ENCODE data around the gene MSMO1.
A peak's percentile ranks its signal among the peaks of the same experiment; 100 is the strongest.

MSMO1 gene

DNA sequence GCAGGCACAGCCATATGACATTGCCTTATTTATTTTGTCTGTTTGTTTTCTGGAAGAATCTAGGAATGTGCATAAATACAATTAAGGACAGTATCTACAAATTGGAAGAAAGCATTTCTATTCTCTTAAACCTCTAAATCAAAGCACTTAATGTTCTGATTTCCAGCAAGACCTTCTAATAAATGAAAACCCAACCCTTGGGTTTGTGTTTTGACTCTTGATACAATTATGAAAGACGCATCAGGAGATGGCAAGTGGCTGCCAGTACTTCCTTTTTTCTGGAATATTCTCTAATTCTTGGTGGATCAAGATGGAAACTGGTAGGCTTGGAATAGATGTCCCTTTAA is 50.9 kb downstream of the MSMO1 start:
- TF ChIP-seq YY1 (IDR thresholded peaks at IDR 0.05; ENCODE audit: low read depth), result no peak
- no peak for TF ChIP-seq EP300 (IDR thresholded peaks at IDR 0.05; ENCODE audit: borderline replicate concordance)
- no peak for TF ChIP-seq NFIC (IDR thresholded peaks at IDR 0.05)
- no peak for TF ChIP-seq CEBPB (IDR thresholded peaks at IDR 0.05)
- TF ChIP-seq EGR1 (IDR thresholded peaks at IDR 0.05), result no peak
- no peak for TF ChIP-seq ZBTB7A (IDR thresholded peaks at IDR 0.05; ENCODE audit: low read depth)
- no peak for TF ChIP-seq RAD21 (IDR thresholded peaks at IDR 0.05; ENCODE audit: low read depth)
- TF ChIP-seq TCF12 (IDR thresholded peaks at IDR 0.05; ENCODE audit: low read depth), result no peak
- TF ChIP-seq, protein P1, sequence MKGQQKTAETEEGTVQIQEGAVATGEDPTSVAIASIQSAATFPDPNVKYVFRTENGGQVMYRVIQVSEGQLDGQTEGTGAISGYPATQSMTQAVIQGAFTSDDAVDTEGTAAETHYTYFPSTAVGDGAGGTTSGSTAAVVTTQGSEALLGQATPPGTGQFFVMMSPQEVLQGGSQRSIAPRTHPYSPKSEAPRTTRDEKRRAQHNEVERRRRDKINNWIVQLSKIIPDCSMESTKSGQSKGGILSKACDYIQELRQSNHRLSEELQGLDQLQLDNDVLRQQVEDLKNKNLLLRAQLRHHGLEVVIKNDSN (IDR thresholded peaks at IDR 0.05), result no peak
- no peak for TF ChIP-seq CREB1 (IDR thresholded peaks at IDR 0.05; ENCODE audit: low read depth)
- TF ChIP-seq TEAD4 (IDR thresholded peaks at IDR 0.05), result no peak
- TF ChIP-seq, protein P2, sequence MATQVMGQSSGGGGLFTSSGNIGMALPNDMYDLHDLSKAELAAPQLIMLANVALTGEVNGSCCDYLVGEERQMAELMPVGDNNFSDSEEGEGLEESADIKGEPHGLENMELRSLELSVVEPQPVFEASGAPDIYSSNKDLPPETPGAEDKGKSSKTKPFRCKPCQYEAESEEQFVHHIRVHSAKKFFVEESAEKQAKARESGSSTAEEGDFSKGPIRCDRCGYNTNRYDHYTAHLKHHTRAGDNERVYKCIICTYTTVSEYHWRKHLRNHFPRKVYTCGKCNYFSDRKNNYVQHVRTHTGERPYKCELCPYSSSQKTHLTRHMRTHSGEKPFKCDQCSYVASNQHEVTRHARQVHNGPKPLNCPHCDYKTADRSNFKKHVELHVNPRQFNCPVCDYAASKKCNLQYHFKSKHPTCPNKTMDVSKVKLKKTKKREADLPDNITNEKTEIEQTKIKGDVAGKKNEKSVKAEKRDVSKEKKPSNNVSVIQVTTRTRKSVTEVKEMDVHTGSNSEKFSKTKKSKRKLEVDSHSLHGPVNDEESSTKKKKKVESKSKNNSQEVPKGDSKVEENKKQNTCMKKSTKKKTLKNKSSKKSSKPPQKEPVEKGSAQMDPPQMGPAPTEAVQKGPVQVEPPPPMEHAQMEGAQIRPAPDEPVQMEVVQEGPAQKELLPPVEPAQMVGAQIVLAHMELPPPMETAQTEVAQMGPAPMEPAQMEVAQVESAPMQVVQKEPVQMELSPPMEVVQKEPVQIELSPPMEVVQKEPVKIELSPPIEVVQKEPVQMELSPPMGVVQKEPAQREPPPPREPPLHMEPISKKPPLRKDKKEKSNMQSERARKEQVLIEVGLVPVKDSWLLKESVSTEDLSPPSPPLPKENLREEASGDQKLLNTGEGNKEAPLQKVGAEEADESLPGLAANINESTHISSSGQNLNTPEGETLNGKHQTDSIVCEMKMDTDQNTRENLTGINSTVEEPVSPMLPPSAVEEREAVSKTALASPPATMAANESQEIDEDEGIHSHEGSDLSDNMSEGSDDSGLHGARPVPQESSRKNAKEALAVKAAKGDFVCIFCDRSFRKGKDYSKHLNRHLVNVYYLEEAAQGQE (IDR thresholded peaks at IDR 0.05; ENCODE audit: low read depth), result no peak
- no peak for TF ChIP-seq TAF1 (IDR thresholded peaks at IDR 0.05; ENCODE audit: low read depth)

DNA sequence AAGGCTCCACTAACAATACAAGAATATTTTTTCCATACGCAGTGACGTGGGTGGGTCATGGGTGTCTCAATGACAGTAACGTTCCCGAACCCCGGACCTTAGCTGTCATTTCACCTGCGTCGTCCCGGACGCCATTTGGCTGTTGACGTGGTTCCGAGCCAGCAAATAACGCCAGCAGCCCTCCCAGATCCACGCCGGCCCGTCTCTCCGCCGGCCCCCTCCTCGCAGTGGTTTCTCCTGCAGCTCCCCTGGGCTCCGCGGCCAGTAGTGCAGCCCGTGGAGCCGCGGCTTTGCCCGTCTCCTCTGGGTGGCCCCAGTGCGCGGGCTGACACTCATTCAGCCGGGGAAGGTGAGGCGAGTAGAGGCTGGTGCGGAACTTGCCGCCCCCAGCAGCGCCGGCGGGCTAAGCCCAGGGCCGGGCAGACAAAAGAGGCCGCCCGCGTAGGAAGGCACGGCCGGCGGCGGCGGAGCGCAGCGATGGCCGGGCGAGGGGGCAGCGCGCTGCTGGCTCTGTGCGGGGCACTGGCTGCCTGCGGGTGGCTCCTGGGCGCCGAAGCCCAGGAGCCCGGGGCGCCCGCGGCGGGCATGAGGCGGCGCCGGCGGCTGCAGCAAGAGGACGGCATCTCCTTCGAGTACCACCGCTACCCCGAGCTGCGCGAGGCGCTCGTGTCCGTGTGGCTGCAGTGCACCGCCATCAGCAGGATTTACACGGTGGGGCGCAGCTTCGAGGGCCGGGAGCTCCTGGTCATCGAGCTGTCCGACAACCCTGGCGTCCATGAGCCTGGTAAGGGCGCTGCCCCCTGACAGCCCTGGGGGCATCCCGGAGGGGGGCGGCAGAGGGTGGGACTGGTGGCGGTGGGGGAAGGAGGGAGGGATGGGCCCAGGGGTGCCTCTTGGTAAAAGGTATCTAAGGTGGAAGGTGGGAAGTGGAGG is 51.5 kb downstream of the MSMO1 start, which contains the start of gene CPE:
TSS of gene CPE (plus strand) at position 264 of the 933 bp plus-strand sequence. CDS start at position 478, 214 bp downstream.
- TF ChIP-seq CEBPB (IDR thresholded peaks at IDR 0.05), result no peak
- TF ChIP-seq, protein P1 (IDR thresholded peaks at IDR 0.05), result no peak
- no peak for TF ChIP-seq EGR1 (IDR thresholded peaks at IDR 0.05)
- peak; percentile 82 for TF ChIP-seq TAF1 (IDR thresholded peaks at IDR 0.05; ENCODE audit: low read depth)
- TF ChIP-seq, protein P2 (IDR thresholded peaks at IDR 0.05; ENCODE audit: low read depth), result no peak
- TF ChIP-seq TCF12 (IDR thresholded peaks at IDR 0.05; ENCODE audit: low read depth), result no peak; the same call in 1 of the 2 replicates
- TF ChIP-seq, protein P3, sequence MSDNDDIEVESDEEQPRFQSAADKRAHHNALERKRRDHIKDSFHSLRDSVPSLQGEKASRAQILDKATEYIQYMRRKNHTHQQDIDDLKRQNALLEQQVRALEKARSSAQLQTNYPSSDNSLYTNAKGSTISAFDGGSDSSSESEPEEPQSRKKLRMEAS (IDR thresholded peaks at IDR 0.05), result peak; percentile 89
- TF ChIP-seq YY1 (IDR thresholded peaks at IDR 0.05; ENCODE audit: low read depth), result peak; percentile 67
- TF ChIP-seq ZBTB7A (IDR thresholded peaks at IDR 0.05; ENCODE audit: low read depth), result peak; percentile 86
- TF ChIP-seq EP300 (IDR thresholded peaks at IDR 0.05; ENCODE audit: borderline replicate concordance), result no peak
- no peak for TF ChIP-seq FOXM1 (IDR thresholded peaks at IDR 0.05; ENCODE audit: borderline replicate concordance, low read depth)
- TF ChIP-seq TEAD4 (IDR thresholded peaks at IDR 0.05), result peak; percentile 38; the same call in 1 of the 2 replicates
- peak; percentile 48; the same call in 1 of the 2 replicates for TF ChIP-seq RAD21 (IDR thresholded peaks at IDR 0.05; ENCODE audit: low read depth)
- TF ChIP-seq NFIC (IDR thresholded peaks at IDR 0.05), result no peak
- peak; percentile 41; the same call in 1 of the 2 replicates for TF ChIP-seq CREB1 (IDR thresholded peaks at IDR 0.05; ENCODE audit: low read depth)

DNA sequence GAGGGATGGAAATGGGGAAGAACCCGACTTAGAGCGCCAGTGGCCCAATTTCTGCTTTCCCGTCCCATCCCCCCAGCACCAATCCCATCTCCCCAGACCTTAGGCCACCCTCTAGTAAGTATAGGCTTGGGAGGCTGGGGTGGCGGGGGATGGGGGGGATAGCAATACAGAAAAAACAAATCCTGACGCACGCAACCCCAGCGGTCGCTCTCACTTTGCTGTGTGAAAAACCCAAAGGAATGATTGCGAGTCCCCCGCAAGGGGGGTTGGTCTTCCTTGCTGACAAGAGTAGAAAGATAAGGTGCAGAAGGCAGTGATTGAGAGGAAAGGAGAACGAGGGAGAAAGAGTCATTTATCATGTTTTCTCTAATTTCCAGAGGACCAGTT is 52.2 kb downstream of the MSMO1 start:
- TF ChIP-seq NFIC (IDR thresholded peaks at IDR 0.05) (no peak), YY1 (IDR thresholded peaks at IDR 0.05; ENCODE audit: low read depth) (no peak), TCF12 (IDR thresholded peaks at IDR 0.05; ENCODE audit: low read depth) (no peak), RAD21 (IDR thresholded peaks at IDR 0.05; ENCODE audit: low read depth) (no peak), EGR1 (IDR thresholded peaks at IDR 0.05) (no peak), FOXM1 (IDR thresholded peaks at IDR 0.05; ENCODE audit: borderline replicate concordance, low read depth) (no peak), ZBTB7A (IDR thresholded peaks at IDR 0.05; ENCODE audit: low read depth) (no peak), EP300 (IDR thresholded peaks at IDR 0.05; ENCODE audit: borderline replicate concordance) (no peak), CREB1 (IDR thresholded peaks at IDR 0.05; ENCODE audit: low read depth) (no peak)
- TF ChIP-seq, protein P1 (IDR thresholded peaks at IDR 0.05), result no peak

DNA sequence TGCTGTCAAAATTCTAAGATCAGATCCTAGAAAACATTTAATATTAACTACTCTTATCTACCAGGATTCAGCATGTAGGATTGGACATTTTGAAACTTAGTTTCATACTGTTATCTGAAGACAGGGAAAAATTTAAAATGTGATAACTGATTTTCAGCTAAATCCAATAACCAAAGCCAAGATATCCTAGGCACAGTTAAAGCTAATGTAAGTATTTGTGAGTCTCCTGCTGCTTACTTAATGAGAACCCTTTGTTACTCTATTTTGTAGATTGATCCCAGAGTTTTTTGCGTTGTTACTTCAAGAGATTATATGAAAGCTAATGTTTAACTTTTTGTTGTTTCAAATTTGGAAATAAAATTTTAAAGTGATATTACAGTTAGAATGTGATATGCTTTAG is 53.3 kb downstream of the MSMO1 start:
- TF ChIP-seq, protein P3 (IDR thresholded peaks at IDR 0.05), result no peak
- no peak for TF ChIP-seq TCF12 (IDR thresholded peaks at IDR 0.05; ENCODE audit: low read depth)
- no peak for TF ChIP-seq YY1 (IDR thresholded peaks at IDR 0.05; ENCODE audit: low read depth)
- TF ChIP-seq TAF1 (IDR thresholded peaks at IDR 0.05; ENCODE audit: low read depth), result no peak
